RWPE1 (cell line): ENCODE results near the gene ISLR.

Source experiments
- CTCF ChIA-PET: fragments of 350-600 bp; sonication (Branson Sonifier 250); formaldehyde crosslinking; extraction: SDS; loops from one replicate; lab custom pipeline; 2021; lab: Yijun Ruan, JAX
- POLR2A ChIA-PET: fragments of 400-600 bp; formaldehyde crosslinking; extraction: SDS; loops from one replicate; lab custom pipeline; 2020; ENCODE audit warnings: antibody characterized with exemption; ENCODE audit not compliant: low non-redundant PET; lab: Yijun Ruan, JAX
- DNase-seq: peaks from one replicate; pipeline ENCODE4 v3.0.0; 2012; ENCODE audit warnings: low spot score
- H3K27ac ChIP-seq: fragments of 450-650 bp; 2 replicates; pipeline ENCODE4 v1.5.1; 2017
- TF ChIP-seq, protein P1 (sequence below): fragments of 450-650 bp; conservative IDR thresholded peaks from 2 replicates; pipeline ENCODE4 v1.5.1; 2017; ENCODE audit warnings: low read depth, mild to moderate bottlenecking

The ISLR gene

DNA sequence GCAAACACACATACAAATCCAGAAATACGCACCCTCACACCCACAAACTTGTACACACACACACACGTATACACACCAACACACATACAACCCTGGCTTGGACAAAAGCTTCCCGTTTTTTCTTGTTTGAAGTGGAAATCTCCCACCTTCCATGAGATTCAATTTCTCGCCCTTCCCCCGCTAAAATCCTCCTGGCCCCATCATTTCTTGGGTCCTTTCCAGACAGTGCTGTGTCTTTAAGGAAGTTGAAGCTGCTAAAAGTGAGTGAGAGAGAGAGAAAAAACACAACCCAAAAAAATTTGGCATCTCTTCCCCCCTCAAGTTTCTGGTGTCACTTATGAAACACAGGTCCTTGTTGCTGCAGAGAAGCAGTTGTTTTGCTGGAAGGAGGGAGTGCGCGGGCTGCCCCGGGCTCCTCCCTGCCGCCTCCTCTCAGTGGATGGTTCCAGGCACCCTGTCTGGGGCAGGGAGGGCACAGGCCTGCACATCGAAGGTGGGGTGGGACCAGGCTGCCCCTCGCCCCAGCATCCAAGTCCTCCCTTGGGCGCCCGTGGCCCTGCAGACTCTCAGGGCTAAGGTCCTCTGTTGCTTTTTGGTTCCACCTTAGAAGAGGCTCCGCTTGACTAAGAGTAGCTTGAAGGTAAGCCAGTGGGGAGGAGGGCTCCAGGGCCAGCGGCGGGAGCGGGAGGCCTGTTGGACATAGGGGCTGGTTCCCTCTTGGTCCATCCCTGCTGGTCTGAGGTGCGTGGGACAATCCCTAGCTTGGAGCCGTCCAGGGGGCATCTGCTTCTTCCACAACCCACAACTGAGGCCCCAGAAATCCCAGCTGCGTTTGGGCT lies at the start of gene ISLR:
Gene ISLR (plus strand): TSS at position 331 of the 839 bp plus-strand sequence. CDS start 1,149 bp downstream, outside the sequence.
- no peak for DNase-seq

GRCh38 chr15:74124196-74124595 lies 49.3 kb upstream of the ISLR start:
- CTCF ChIA-PET, result interaction anchor here (2.4 kb wide), 1 partner anchor 196 kb away, joined by 16 read pairs; no protein-coding TSS in a partner anchor
- no peak for DNase-seq
- TF ChIP-seq, protein P1, sequence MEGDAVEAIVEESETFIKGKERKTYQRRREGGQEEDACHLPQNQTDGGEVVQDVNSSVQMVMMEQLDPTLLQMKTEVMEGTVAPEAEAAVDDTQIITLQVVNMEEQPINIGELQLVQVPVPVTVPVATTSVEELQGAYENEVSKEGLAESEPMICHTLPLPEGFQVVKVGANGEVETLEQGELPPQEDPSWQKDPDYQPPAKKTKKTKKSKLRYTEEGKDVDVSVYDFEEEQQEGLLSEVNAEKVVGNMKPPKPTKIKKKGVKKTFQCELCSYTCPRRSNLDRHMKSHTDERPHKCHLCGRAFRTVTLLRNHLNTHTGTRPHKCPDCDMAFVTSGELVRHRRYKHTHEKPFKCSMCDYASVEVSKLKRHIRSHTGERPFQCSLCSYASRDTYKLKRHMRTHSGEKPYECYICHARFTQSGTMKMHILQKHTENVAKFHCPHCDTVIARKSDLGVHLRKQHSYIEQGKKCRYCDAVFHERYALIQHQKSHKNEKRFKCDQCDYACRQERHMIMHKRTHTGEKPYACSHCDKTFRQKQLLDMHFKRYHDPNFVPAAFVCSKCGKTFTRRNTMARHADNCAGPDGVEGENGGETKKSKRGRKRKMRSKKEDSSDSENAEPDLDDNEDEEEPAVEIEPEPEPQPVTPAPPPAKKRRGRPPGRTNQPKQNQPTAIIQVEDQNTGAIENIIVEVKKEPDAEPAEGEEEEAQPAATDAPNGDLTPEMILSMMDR, result no peak
- POLR2A ChIA-PET, result no interaction called here
- H3K27ac ChIP-seq, result no peak overlapping the region

More for the DNA sequence above, at the start of gene ISLR:
- TF ChIP-seq, protein P1, result no peak
- ChIA-PET CTCF (no interaction called here), POLR2A (interaction anchor here (0.5 kb wide), 1 partner anchor 33 kb away, joined by 3 read pairs; no protein-coding TSS in a partner anchor)
- no peak within 1 kb of the TSS for H3K27ac ChIP-seq

DNA sequence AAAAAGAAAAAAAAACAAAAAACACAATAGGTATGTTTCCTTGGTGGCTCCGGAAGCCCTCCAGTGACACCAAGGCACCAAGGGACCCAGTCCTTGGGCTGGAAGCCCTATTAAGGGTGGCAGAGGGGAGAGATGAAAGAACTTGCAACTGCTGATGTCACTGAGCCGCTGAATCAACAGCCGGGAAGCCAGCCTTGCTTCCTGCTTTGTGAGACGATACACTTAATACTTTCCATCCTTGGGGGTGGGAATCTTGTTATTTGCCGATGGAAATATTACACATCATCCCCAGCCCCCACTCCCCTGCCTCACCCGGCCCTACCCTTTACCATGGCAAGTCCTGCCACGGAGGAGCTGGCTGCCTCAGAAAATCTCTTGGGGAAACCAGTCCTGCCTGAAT lies 48.8 kb upstream of the ISLR start:
- ChIA-PET POLR2A (no interaction called here), CTCF (interaction anchor here (1.3 kb wide), 2 partner anchors 183 to 196 kb away, joined by 3 to 12 read pairs; no protein-coding TSS in a partner anchor)
- H3K27ac ChIP-seq, result no peak overlapping the region
- no peak for DNase-seq
- TF ChIP-seq, protein P1, result no peak

DNA sequence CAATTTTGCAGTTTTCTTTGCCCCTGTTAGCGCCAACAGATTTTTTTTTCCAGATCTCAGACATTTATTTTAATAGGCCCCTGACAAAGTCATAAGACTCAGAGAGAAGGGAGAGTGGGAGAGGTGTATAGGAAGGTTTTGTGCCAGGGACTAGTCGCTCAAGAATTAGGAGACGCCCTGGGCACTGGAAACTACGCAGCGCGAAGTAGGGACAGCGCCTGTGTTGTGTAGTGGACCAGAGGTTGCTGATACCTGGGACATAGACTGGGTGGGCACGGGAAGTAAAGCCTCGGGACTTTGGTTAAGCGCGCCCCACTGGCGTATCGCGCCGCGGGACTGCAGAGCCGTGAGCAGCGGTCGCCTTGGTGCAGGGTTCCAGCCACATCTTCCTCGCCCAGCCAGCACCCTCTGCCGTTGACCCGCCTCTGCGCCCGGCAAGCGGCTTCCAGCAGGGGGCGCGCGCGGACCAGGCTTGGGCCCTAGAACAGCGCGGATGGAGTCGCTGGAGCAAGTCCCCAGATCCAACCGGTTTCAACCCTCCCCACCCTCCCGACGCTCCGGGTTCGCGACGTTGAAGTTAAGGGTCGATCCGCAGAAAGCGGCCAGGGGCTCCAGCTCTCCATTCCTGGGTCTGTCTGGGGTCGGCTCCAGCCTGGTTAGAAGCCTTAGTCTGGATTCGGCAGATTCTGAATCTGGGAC lies 46.1 kb upstream of the ISLR start:
- TF ChIP-seq, protein P1, result peak; percentile 99
- POLR2A ChIA-PET, result no interaction called here
- peak; percentile 79 for DNase-seq
- no peak overlapping the region for H3K27ac ChIP-seq
- CTCF ChIA-PET, result interaction anchor here (0.7 to 4.7 kb wide), 8 partner anchors 74 to 195 kb away, joined by 3 to 47 read pairs (median 8); no protein-coding TSS in a partner anchor

GRCh38 chr15:74127954-74128784 lies 45.3 kb upstream of the ISLR start:
- no peak for DNase-seq
- ChIA-PET CTCF (interaction anchor here (0.7 to 4.7 kb wide), 11 partner anchors 12 to 194 kb away, joined by 3 to 47 read pairs (median 8); no protein-coding TSS in a partner anchor), POLR2A (no interaction called here)
- TF ChIP-seq, protein P1, result no peak
- H3K27ac ChIP-seq, result no peak overlapping the region
